Stimulated activated CD4-positive, alpha-beta T cell treated with anti-CD3 and anti-CD28 coated beads, Interleukin-1b, Interleukin-23, amount 100 ng/mL, for 1 hour (primary cell): ENCODE measurements around the gene ITM2B.
"Not testable (repeated sequence)": the region's sequence is repeated elsewhere in the genome, so short reads cannot be mapped to it uniquely, and the experiment has no call there.

Experiments used
- DNase-seq, 2 donors: peaks; one replicate each; pipeline ENCODE4 v3.0.0-alpha.2; 2020; ENCODE audit warnings: low read depth in 2 of 2

Gene ITM2B

GRCh38 chr13:48233046-48233888 lies at the start of gene ITM2B:
ITM2B (plus strand) TSS chr13:48233206; CDS start chr13:48233361, 155 bp downstream.
- peak in 1 of 2 donors; percentile 25 for DNase-seq

DNA sequence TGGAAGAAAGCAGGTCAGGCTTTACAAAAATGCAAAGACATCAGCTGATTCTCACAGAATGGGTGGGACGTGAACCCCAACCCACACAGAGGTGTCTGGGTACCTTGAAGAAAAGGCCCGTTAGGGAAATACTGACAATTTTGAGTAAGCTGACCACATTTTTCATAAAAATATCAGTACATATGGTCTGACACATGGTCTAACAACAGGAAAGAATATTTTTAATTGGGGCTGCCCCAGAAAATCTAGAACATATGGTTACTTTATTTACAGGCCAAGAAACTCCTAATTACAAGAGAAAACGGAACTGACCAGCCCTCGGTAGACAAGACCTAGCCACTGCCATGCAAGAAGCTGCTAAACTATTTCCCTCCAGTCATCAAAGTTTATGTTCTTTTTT lies 48.7 kb upstream of the ITM2B start:
- no peak for DNase-seq

GRCh38 chr13:48185018-48185417 lies 48.0 kb upstream of the ITM2B start:
- DNase-seq, result no peak

- no peak for DNase-seq
Measured at GRCh38 chr13:48186722-48187121, 46.3 kb upstream of the ITM2B start.

GRCh38 chr13:48188131-48188530 lies 44.9 kb upstream of the ITM2B start:
- no peak for DNase-seq

DNA sequence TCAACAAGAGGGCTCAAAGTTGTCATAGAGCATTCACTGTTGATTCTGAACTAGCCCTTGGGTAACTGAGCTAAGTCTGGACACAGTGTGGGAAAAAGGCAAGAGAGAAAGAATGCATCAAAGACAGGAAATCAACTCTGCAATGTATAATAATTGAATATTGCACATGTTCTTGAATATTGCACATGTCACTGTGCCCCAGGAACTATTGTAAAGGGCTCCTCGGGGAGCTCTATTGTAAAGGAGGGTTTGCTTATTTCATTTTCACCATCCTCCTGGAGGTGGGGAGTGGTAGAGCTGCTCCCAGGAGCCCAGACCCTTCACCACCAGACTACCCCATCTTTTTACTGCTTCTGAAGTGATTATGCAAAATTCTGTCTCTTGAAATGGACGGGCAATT lies 44.4 kb upstream of the ITM2B start:
- no peak for DNase-seq

DNA sequence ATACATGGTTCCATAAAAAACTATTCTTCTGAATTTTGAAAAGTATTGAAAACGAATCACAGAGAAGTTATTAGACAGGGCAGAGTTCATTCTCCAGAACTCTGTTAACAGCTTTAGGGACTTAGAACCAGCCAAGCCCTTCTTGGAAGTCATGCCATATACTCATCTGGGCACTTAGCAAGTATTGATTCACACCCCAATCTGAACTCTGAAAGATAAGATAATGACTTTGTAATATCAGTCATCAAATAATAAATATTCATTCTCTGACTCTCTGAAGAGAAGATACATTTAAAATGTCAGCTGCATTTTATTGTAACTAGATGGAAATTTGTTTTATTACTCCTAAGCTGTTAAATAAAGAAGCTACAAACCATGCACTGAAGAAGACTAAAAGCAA lies 43.8 kb upstream of the ITM2B start:
- no peak for DNase-seq

DNA sequence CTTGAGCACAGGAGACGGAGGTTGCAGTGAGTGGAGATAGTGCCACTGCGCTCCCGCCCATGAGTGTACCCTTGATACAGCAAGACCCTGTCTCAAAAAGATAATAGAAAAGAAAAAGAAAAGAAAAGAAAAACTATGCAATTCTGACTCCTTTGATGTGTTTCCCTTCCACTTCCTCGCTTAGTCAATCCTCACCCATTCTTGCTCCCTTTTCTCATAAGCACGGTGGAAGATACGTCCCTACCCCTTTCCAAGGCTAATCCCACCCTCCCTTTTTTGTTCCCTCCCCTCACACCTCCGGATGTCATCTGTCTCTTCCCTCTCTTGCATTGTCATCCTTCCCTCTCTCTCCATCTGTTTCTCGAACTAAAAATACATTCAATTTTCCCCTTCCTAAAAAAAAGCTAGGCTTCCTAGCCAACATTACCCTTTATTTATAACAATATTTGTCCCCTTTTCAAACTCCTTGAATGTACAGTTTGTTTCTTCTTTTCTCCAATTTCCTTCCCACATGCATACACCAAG lies 40.5 kb upstream of the ITM2B start:
- no peak for DNase-seq

DNA sequence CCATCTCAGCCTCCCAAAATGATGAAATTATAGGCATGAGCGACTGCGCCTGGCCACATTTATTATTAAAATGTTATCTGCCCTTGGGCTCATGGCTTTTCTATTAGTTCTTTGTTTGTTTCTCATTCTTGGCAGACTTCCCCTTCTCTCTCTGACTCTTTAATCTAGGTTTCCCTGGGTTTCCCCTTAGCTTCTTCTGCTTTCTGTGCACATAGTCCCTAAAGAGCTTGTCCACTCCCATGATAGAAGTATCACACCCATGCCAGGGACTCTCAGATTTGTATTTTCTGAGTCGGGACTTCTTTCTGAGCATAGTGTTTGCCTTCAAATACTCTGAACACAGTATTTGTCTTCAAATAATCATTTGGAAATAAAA lies 38.6 kb upstream of the ITM2B start:
- no peak for DNase-seq

DNA sequence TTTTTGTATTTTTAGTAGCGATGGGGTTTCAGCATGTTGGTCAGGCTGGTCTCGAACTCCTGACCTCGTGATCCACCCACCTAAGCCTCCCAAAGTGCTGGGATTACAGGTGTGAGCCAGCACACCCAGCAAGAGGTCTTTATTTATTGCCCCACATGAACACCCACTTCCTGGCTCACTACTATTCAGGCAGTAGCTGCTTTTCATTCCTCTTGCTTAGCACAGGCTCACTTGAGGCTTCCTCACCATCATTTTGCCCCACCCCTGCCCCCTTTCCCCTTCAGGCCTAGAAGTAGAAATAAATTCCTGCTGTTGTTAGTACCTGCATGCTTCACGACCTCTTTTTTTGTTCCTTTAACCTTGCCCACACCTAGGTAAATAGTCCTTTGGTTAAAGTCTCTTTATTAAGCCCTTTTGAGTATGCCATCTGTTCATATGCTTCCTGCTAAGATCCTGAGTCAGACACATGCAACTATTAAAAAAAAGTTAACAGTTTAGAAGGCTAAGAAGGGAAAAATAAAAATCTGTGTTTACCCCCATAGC lies 33.5 kb upstream of the ITM2B start:
- DNase-seq, result no peak

- DNase-seq, result no peak
Measured at GRCh38 chr13:48201044-48201443, 32.0 kb upstream of the ITM2B start.

DNA sequence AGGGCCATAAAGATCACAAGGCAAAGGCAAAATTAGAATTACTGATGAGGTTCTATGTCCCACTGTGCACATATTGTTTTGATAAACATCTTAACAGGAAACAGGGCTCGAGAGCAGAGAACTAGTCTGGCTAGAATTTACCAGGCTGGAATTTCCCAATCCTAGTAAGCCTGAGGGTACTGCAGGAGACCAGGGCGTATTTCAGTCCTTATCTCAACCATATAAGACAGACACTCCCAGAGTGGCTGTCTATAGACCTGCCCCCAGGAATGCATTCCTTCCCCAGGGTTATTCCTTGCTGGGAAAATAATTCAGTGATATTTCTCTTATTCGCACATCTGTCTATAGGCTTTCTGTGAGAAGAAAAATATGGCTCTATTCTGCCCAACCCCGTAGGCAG lies 25.8 kb upstream of the ITM2B start:
- DNase-seq, result not testable (repeated sequence)

DNA sequence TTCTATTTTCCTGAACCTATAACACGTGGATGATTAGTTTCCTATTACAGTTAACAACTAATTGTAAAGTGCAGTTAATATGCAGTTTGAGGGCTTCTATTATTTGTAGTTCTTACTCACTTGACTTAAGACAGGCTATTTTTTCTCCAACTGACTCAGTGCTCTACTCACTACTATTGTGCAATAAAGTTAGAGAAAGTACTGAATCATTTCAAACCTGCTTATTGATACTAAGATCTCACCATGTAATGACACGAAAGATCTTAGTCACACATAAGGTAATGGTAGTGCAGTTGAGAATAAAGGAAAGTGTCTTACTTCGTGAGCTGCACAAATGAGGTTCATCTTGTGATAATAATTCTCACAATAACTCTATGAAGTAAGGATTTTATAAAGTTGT lies 22.8 kb upstream of the ITM2B start:
- no peak for DNase-seq

GRCh38 chr13:48214519-48215121 lies 18.4 kb upstream of the ITM2B start:
- DNase-seq, result no peak

GRCh38 chr13:48215511-48216203 lies 17.3 kb upstream of the ITM2B start:
- DNase-seq, result not testable (repeated sequence)

DNA sequence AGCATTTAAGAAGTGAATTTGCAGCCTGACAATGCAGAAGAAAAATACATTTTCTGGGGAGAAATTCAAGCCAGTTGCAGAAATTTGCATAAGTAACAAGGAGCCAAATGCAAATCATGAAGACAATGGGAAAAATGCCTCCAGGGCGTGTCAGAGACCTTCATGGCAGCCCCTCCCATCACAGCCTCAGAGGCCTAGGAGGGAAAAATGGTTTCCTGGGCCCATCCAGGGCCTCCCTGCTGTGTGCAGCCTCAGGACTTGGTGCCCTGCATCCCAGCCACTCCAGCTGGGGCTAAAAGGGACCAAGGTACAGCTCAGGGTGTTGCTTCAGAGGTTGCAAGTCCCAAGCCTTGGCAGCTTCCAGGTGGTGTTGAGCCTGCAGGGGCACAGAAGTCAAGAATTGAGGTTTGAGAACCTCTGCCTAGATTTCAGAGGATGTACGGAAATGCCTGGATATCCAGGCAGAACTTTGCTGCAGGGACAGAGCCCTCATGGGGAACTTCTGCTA lies 16.7 kb upstream of the ITM2B start:
- DNase-seq, result no peak

DNA sequence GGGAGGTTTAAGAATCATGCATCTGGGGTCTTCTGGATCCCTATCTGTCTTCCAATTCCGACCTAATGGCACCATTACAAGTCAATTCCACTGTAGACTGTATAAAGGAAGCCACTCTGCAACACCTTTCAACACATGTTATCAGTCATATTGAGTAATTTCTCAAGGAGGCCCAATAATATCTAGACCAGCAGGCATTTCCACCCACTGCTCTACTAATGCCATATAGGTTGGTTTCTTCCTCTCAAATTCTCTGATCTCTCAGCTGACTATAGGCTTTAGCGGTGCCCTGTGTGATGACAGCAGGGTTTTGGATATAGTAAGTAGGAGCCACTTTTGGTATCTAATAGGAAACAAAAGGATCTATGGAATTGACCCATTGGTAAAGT lies 12.4 kb upstream of the ITM2B start:
- DNase-seq, result no peak

GRCh38 chr13:48220981-48221685 lies 11.9 kb upstream of the ITM2B start:
- no peak for DNase-seq

GRCh38 chr13:48221686-48222187 lies 11.3 kb upstream of the ITM2B start:
- no peak for DNase-seq

DNA sequence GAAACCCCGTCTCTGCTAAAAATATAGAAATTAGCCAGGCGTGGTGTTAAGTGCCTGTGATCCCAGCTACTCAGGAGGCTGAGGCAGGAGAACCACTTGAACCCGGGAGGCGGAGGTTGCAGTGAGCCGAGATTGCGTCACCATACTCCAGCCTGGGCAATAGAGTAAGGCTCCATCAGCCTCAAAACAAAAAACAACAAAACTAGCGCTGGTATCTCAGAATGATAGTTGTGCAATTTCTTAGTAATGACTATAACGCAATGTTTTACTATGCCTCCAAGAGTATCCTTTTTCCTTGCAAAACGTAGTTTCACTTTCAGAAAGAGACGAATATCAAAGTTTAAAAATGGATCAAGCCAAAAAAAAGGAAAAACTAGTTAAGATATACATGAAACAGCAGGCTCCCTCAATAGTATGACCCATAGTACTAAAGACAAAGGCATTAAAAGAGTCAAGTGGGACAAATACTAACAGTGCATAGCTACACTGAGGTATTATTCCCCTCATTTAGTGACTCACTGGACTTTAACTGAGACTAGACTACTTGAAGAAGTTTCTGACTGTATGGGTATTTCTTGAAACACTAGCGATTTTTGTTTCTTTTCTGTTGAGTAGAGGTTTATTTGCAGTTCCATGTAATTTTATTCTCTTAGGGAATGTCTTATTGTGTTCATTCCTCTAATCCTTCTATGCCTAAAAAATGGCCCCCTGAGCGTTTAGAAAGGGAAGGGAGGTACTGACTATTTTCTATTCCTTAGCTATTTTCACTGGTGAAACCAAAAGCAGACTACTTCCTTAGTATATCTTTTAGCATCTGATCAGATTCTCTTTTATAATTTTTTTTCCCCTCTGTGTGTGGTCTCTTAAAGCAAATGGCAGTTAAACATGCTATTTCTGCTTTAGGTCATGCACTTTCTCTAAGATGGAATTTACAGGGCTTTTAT lies 10.4 kb upstream of the ITM2B start:
- DNase-seq, result no peak
